ENCODE measurements around the gene PPWD1. TPM values are rescaled to one million over a fixed set of nuclear protein-coding genes. Genes with fewer than 3 reads are reported as not detected.
A peak's percentile ranks its signal among the peaks of the same experiment; 100 is the strongest.
"Not testable (repeated sequence)": the region's sequence is repeated elsewhere in the genome, so short reads cannot be mapped to it uniquely, and the experiment has no call there.

Gene PPWD1
- total and polyA plus RNA-seq, 5 donors from 2014 or later, result 31.7 to 93.8 (median 38.0) TPM

GRCh38 chr5:65577141-65577540, 14.0 kb downstream of the PPWD1 start:
- Mint-ChIP-seq H3K9me3 (no peaks in the 10 kb centered on the region), H3K36me3 (peaks cover 48% of the 10 kb centered on the region), H3K4me3 (no peak overlapping the region), H3K27me3 (no peaks in the 10 kb centered on the region), H3K4me1 (peaks cover 28 to 39% (median 35%) of the 10 kb centered on the region in 4 donors), H3K27ac (peak overlapping the region in 2 of 3 donors; percentile 35 to 40)
- Histone ChIP-seq H3K27me3 (ENCODE audit: control insufficient read depth, insufficient read depth, low read length) (no peaks in the 10 kb centered on the region), H3K9me3 (ENCODE audit: control insufficient read depth in 2 of 2, low read length in 2 of 2) (no peaks in the 10 kb centered on the region), H3K27ac (ENCODE audit: insufficient read depth, low read length, poor library complexity, severe bottlenecking) (no peak overlapping the region), H3K36me3 (ENCODE audit: control insufficient read depth, insufficient read depth, low read length) (peaks cover 66% of the 10 kb centered on the region), H3K4me3 (ENCODE audit: low read depth, low read length) (no peak overlapping the region), H3K4me1 (ENCODE audit: control insufficient read depth, insufficient read depth, low read length, poor library complexity, severe bottlenecking) (no peaks in the 10 kb centered on the region)
- ATAC-seq (ENCODE audit: low read depth in 2 of 2) (no peak), DNase-seq (no peak)

DNA sequence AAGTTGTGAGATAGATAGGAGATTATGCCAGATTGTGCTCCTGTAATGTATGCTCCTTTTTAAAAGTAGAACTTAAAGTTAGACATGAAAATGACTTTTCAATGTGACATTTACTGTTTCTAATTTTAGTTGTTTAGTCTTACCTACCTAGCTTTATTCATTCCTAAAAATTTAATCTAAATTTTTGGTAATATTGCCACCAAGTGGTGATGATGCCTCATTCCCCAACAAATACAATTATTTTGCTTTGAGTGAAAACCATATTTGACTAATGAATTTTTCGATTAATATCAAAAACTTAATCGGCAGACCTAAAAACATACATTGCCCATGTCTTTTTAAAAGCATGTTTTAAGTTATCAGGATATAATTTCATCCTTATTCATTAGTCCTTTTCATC, 25.6 kb downstream of the PPWD1 start:
- Histone ChIP-seq H3K27me3 (ENCODE audit: control insufficient read depth, insufficient read depth, low read length) (no peaks in the 10 kb centered on the region), H3K9me3 (ENCODE audit: control insufficient read depth in 2 of 2, low read length in 2 of 2) (no peaks in the 10 kb centered on the region), H3K36me3 (ENCODE audit: control insufficient read depth, insufficient read depth, low read length) (peaks cover 88% of the 10 kb centered on the region), H3K27ac (ENCODE audit: insufficient read depth, low read length, poor library complexity, severe bottlenecking) (no peak overlapping the region), H3K4me3 (ENCODE audit: low read depth, low read length) (no peak overlapping the region), H3K4me1 (ENCODE audit: control insufficient read depth, insufficient read depth, low read length, poor library complexity, severe bottlenecking) (no peaks in the 10 kb centered on the region)
- Mint-ChIP-seq H3K27me3 (no peaks in the 10 kb centered on the region), H3K9me3 (no peaks in the 10 kb centered on the region), H3K27ac (no peak overlapping the region), H3K4me1 (peaks cover 2 to 14% (median 6%) of the 10 kb centered on the region in 4 donors), H3K36me3 (peaks cover 39% of the 10 kb centered on the region), H3K4me3 (no peak overlapping the region)
- no peak for DNase-seq
- ATAC-seq (ENCODE audit: low read depth in 2 of 2), result no peak

DNA sequence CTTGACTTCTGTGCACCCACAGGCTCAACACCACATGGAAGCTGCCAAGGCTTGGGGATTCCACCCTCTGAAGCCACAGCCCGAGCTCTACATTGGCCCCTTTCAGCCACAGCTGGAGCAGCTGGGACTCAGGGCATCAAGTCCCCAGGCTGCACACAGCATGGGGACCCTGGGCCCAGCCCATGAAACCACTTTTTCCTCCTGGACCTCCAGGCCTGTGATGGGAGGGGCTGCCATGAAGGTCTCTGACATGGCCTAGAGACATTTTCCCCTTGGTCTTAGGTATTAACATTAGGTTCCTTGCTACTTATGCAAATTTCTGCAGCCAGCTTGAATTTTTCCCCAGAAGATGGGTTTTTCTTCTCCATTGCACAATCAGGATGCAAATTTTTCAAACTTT, 38.7 kb downstream of the PPWD1 start:
- DNase-seq; ATAC-seq (ENCODE audit: low read depth in 2 of 2): not testable (repeated sequence)

GRCh38 chr5:65611524-65611923, 48.4 kb downstream of the PPWD1 start:
- Histone ChIP-seq H3K27me3 (ENCODE audit: control insufficient read depth, insufficient read depth, low read length) (no peaks in the 10 kb centered on the region), H3K4me1 (ENCODE audit: control insufficient read depth, insufficient read depth, low read length, poor library complexity, severe bottlenecking) (no peaks in the 10 kb centered on the region), H3K27ac (ENCODE audit: insufficient read depth, low read length, poor library complexity, severe bottlenecking) (no peak overlapping the region), H3K36me3 (ENCODE audit: control insufficient read depth, insufficient read depth, low read length) (peaks cover 83% of the 10 kb centered on the region), H3K9me3 (ENCODE audit: control insufficient read depth in 2 of 2, low read length in 2 of 2) (no peaks in the 10 kb centered on the region), H3K4me3 (ENCODE audit: low read depth, low read length) (no peak overlapping the region)
- H3K27ac Mint-ChIP-seq, result no peak overlapping the region
- H3K4me1 Mint-ChIP-seq, result peaks cover 13 to 25% (median 20%) of the 10 kb centered on the region in 4 donors
- no peaks in the 10 kb centered on the region for H3K27me3 Mint-ChIP-seq
- H3K4me3 Mint-ChIP-seq, result no peak overlapping the region
- H3K36me3 Mint-ChIP-seq, result peaks cover 62% of the 10 kb centered on the region
- DNase-seq (no peak), ATAC-seq (ENCODE audit: low read depth in 2 of 2) (no peak)
- no peaks in the 10 kb centered on the region for H3K9me3 Mint-ChIP-seq

More for the DNA sequence above, 38.7 kb downstream of the PPWD1 start:
- peaks cover 9 to 34% (median 28%) of the 10 kb centered on the region in 4 donors for H3K4me1 Mint-ChIP-seq
- not testable (repeated sequence) for H3K27ac Mint-ChIP-seq; H3K4me3 Mint-ChIP-seq; H3K27ac ChIP-seq (ENCODE audit: insufficient read depth, low read length, poor library complexity, severe bottlenecking); H3K27me3 Mint-ChIP-seq; H3K9me3 Mint-ChIP-seq; H3K9me3 ChIP-seq (ENCODE audit: control insufficient read depth in 2 of 2, low read length in 2 of 2); H3K4me1 ChIP-seq (ENCODE audit: control insufficient read depth, insufficient read depth, low read length, poor library complexity, severe bottlenecking); H3K4me3 ChIP-seq (ENCODE audit: low read depth, low read length); H3K27me3 ChIP-seq (ENCODE audit: control insufficient read depth, insufficient read depth, low read length)
- H3K36me3 Mint-ChIP-seq, result peaks cover 66% of the 10 kb centered on the region
- H3K36me3 ChIP-seq (ENCODE audit: control insufficient read depth, insufficient read depth, low read length), result peaks cover 86% of the 10 kb centered on the region

DNA sequence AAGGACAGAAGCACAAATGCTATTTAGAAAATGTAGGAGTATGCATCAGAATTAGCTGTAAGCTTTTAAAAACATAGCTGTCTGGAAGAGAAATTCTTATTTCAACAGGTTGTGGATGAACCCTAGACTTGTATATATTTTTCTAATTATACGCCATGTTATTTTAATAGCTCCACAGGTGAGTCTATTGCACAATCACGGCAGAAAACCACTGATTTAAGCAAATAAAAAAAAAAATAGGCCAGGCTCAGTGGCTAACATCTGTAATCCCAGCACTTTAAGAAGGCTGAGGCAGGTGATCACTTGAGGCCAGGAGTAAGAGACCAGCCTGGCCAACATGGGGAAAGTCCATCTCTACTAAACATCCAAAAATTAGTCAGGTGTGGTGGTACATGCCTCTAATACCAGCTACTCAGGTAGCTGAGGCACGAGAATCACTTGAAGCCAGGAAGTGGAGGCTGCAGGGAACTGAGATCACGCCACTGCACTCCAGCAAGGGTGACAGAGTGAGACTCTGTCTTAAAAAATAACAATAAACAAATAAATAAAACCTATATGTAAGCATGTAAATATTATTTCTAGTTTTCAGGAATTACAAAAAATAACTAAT, 49.3 kb downstream of the PPWD1 start:
- H3K4me3 ChIP-seq (ENCODE audit: low read depth, low read length), result no peak overlapping the region
- no peaks in the 10 kb centered on the region for H3K4me1 ChIP-seq (ENCODE audit: control insufficient read depth, insufficient read depth, low read length, poor library complexity, severe bottlenecking)
- DNase-seq (no peak), ATAC-seq (ENCODE audit: low read depth in 2 of 2) (no peak)
- no peak overlapping the region for H3K27ac ChIP-seq (ENCODE audit: insufficient read depth, low read length, poor library complexity, severe bottlenecking)
- H3K36me3 ChIP-seq (ENCODE audit: control insufficient read depth, insufficient read depth, low read length), result peaks cover 80% of the 10 kb centered on the region
- Mint-ChIP-seq H3K27ac (no peak overlapping the region), H3K4me3 (no peak overlapping the region), H3K4me1 (peaks cover 13 to 27% (median 19%) of the 10 kb centered on the region in 4 donors), H3K9me3 (no peaks in the 10 kb centered on the region), H3K27me3 (no peaks in the 10 kb centered on the region), H3K36me3 (peaks cover 56% of the 10 kb centered on the region)
- no peaks in the 10 kb centered on the region for H3K27me3 ChIP-seq (ENCODE audit: control insufficient read depth, insufficient read depth, low read length)
- H3K9me3 ChIP-seq (ENCODE audit: control insufficient read depth in 2 of 2, low read length in 2 of 2), result no peaks in the 10 kb centered on the region

- Histone ChIP-seq H3K27me3 (ENCODE audit: control insufficient read depth, insufficient read depth, low read length) (no peaks in the 10 kb centered on the region), H3K9me3 (ENCODE audit: control insufficient read depth in 2 of 2, low read length in 2 of 2) (no peaks in the 10 kb centered on the region), H3K4me1 (ENCODE audit: control insufficient read depth, insufficient read depth, low read length, poor library complexity, severe bottlenecking) (peaks cover 28% of the 10 kb centered on the region), H3K27ac (ENCODE audit: insufficient read depth, low read length, poor library complexity, severe bottlenecking) (no peak overlapping the region), H3K4me3 (ENCODE audit: low read depth, low read length) (no peak overlapping the region), H3K36me3 (ENCODE audit: control insufficient read depth, insufficient read depth, low read length) (peaks cover 18% of the 10 kb centered on the region)
- DNase-seq, result no peak
- H3K36me3 Mint-ChIP-seq, result peaks cover 10% of the 10 kb centered on the region
- ATAC-seq (ENCODE audit: low read depth in 2 of 2), result no peak
- H3K27ac Mint-ChIP-seq, result no peak overlapping the region
- H3K4me3 Mint-ChIP-seq, result no peak overlapping the region
- peaks cover 26 to 59% (median 43%) of the 10 kb centered on the region in 4 donors for H3K4me1 Mint-ChIP-seq
- H3K9me3 Mint-ChIP-seq, result peaks cover 0 to 3% (median 0%) of the 10 kb centered on the region in 7 donors
- peaks cover 11% of the 10 kb centered on the region for H3K27me3 Mint-ChIP-seq
Observed at GRCh38 chr5:65620021-65620420, 56.9 kb downstream of the PPWD1 start.

GRCh38 chr5:65621961-65622360, 58.9 kb downstream of the PPWD1 start:
- H3K27me3 ChIP-seq (ENCODE audit: control insufficient read depth, insufficient read depth, low read length); H3K36me3 Mint-ChIP-seq; H3K4me3 ChIP-seq (ENCODE audit: low read depth, low read length); DNase-seq; H3K27ac ChIP-seq (ENCODE audit: insufficient read depth, low read length, poor library complexity, severe bottlenecking); H3K27ac Mint-ChIP-seq; H3K9me3 ChIP-seq (ENCODE audit: control insufficient read depth in 2 of 2, low read length in 2 of 2); H3K36me3 ChIP-seq (ENCODE audit: control insufficient read depth, insufficient read depth, low read length); H3K9me3 Mint-ChIP-seq; ATAC-seq (ENCODE audit: low read depth in 2 of 2): not testable (repeated sequence)
- peaks cover 40% of the 10 kb centered on the region for H3K4me1 ChIP-seq (ENCODE audit: control insufficient read depth, insufficient read depth, low read length, poor library complexity, severe bottlenecking)
- H3K27me3 Mint-ChIP-seq, result peaks cover 15% of the 10 kb centered on the region
- peak overlapping the region in 3 of 4 donors; percentile 96 to 100 (median 99) for H3K4me3 Mint-ChIP-seq
- H3K4me1 Mint-ChIP-seq, result peaks cover 33 to 64% (median 44%) of the 10 kb centered on the region in 4 donors

DNA sequence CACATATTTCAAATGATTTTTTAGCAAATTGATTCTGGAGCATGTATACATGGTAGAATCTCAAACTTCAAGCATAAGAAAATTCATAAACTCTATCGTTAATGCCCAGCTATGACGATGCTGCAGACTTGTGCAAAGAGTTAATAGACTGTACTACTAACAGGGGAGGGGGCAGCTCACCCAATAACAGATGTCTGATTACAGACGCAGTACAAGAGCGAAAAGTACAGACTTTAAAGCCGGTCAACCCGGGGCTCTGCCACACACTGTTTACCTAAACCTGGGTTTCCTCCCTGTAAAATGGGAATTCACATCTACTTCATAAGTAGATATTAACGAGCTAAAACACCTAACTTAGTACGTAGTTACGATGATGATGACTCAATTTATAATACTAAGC, 60.4 kb downstream of the PPWD1 start:
- H3K27me3 Mint-ChIP-seq, result peaks cover 15% of the 10 kb centered on the region
- Histone ChIP-seq H3K36me3 (ENCODE audit: control insufficient read depth, insufficient read depth, low read length) (no peaks in the 10 kb centered on the region), H3K9me3 (ENCODE audit: control insufficient read depth in 2 of 2, low read length in 2 of 2) (no peaks in the 10 kb centered on the region), H3K27me3 (ENCODE audit: control insufficient read depth, insufficient read depth, low read length) (no peaks in the 10 kb centered on the region), H3K4me1 (ENCODE audit: control insufficient read depth, insufficient read depth, low read length, poor library complexity, severe bottlenecking) (peaks cover 40% of the 10 kb centered on the region), H3K27ac (ENCODE audit: insufficient read depth, low read length, poor library complexity, severe bottlenecking) (peak overlapping the region; percentile 93), H3K4me3 (ENCODE audit: low read depth, low read length) (peak overlapping the region; percentile 99)
- peak overlapping the region; percentile 96 to 100 (median 99) for H3K4me3 Mint-ChIP-seq
- ATAC-seq (ENCODE audit: low read depth in 2 of 2) (no peak), DNase-seq (peak in 2 of 3 donors; percentile 2 to 12)
- H3K4me1 Mint-ChIP-seq, result peaks cover 40 to 64% (median 49%) of the 10 kb centered on the region in 4 donors
- peaks cover 3% of the 10 kb centered on the region for H3K36me3 Mint-ChIP-seq
- peaks cover 0 to 3% (median 0%) of the 10 kb centered on the region in 7 donors for H3K9me3 Mint-ChIP-seq
- peak overlapping the region; percentile 97 to 100 (median 98) for H3K27ac Mint-ChIP-seq

All from CD4-positive, CD25-positive, alpha-beta regulatory T cell (primary cell).